ENCODE data around the gene KRT86.
"Not testable (repeated sequence)": the region's sequence is repeated elsewhere in the genome, so short reads cannot be mapped to it uniquely, and the experiment has no call there.

Gene KRT86

GRCh38 chr12:52271158-52271557 lies 3.3 kb upstream of the KRT86 start:
- DNase-seq = no peak

- no peak for DNase-seq
These were observed 1.2 kb downstream of the KRT86 start for GRCh38 chr12:52275686-52276085.

- DNase-seq = no peak
These were observed 3.2 kb downstream of the KRT86 start for GRCh38 chr12:52277486-52278245.

GRCh38 chr12:52278575-52279421 lies 4.4 kb downstream of the KRT86 start:
- peak in 1 of 2 experiments; percentile 77 for DNase-seq

- DNase-seq = no peak
These were observed 5.2 kb downstream of the KRT86 start for GRCh38 chr12:52279422-52280318.

GRCh38 chr12:52280319-52280795 lies 5.9 kb downstream of the KRT86 start:
- no peak for DNase-seq

- no peak for DNase-seq
These were observed 6.5 kb downstream of the KRT86 start for GRCh38 chr12:52280796-52281560.

GRCh38 chr12:52284562-52285171 lies 10.2 kb downstream of the KRT86 start:
- no peak for DNase-seq

- no peak for DNase-seq
These were observed 10.8 kb downstream of the KRT86 start for GRCh38 chr12:52285172-52285745.

GRCh38 chr12:52285851-52286530 lies 11.5 kb downstream of the KRT86 start:
- no peak for DNase-seq

GRCh38 chr12:52286857-52287785 lies 12.7 kb downstream of the KRT86 start:
- not testable (repeated sequence) for DNase-seq

GRCh38 chr12:52287816-52288805 lies 13.7 kb downstream of the KRT86 start:
- DNase-seq = not testable (repeated sequence)

GRCh38 chr12:52290483-52291134 lies 16.2 kb downstream of the KRT86 start:
- not testable (repeated sequence) for DNase-seq

- no peak for DNase-seq
These were observed 17.0 kb downstream of the KRT86 start, which contains the start of gene KRT81 for GRCh38 chr12:52291267-52291935. TSS of gene KRT81 (minus strand) at chr12:52291534. CDS start at chr12:52291465, 69 bp downstream.

- DNase-seq = no peak
These were observed 19.5 kb downstream of the KRT86 start for GRCh38 chr12:52293926-52294325.

- no peak for DNase-seq
These were observed 20.4 kb downstream of the KRT86 start for GRCh38 chr12:52294803-52295202.

GRCh38 chr12:52295663-52296062 lies 21.2 kb downstream of the KRT86 start:
- no peak for DNase-seq

All from NCI-H526 (cell line).